GM23248 (cell line): ENCODE data around the gene MACF1. TPM values are rescaled to one million over a fixed set of nuclear protein-coding genes. Genes with fewer than 3 reads are reported as not detected.
A peak's percentile ranks its signal among the peaks of the same experiment; 100 is the strongest.

Experiments used
- DNase-seq: peaks from one replicate; pipeline ENCODE4 v3.0.0-alpha.2; 2015
- H2AFZ ChIP-seq: fragments of 200-600 bp; sonication (generic); 2 replicates; pipeline ENCODE4 v1.6.1; 2016; ENCODE audit warnings: antibody characterized with exemption
- H3F3A ChIP-seq: fragments of 200-600 bp; sonication (generic); 2 replicates; pipeline ENCODE4 v1.6.1; 2016; ENCODE audit warnings: mild to moderate bottlenecking, antibody characterized with exemption, mixed run types; ENCODE audit not compliant: insufficient read depth
- H3K27ac ChIP-seq: fragments of 200-600 bp; sonication (generic); 2 replicates; pipeline ENCODE4 v1.5.1; 2016; ENCODE audit warnings: mild to moderate bottlenecking
- H3K27me3 ChIP-seq: fragments of 200-600 bp; sonication (generic); replicated peaks from 2 replicates; pipeline ENCODE4 v1.6.1; 2016; ENCODE audit warnings: mild to moderate bottlenecking; ENCODE audit not compliant: insufficient read depth
- H3K36me3 ChIP-seq: fragments of 200-600 bp; sonication (generic); 2 replicates; pipeline ENCODE4 v1.6.1; 2016; ENCODE audit warnings: low read depth, mild to moderate bottlenecking
- H3K4me1 ChIP-seq: fragments of 200-600 bp; sonication (generic); 2 replicates; pipeline ENCODE4 v1.6.1; 2016; ENCODE audit warnings: mild to moderate bottlenecking; ENCODE audit not compliant: insufficient read depth
- H3K4me2 ChIP-seq: fragments of 200-600 bp; sonication (generic); one replicate; pipeline ENCODE4 v1.6.1; 2016; ENCODE audit warnings: mild to moderate bottlenecking; ENCODE audit not compliant: unreplicated experiment
- H3K4me3 ChIP-seq: fragments of 200-600 bp; sonication (generic); 2 replicates; pipeline ENCODE4 v1.5.1; 2016; ENCODE audit warnings: mild to moderate bottlenecking
- H3K79me2 ChIP-seq: fragments of 200-600 bp; sonication (generic); 2 replicates; pipeline ENCODE4 v1.6.1; 2016; ENCODE audit warnings: mild to moderate bottlenecking; ENCODE audit not compliant: insufficient read depth
- H3K9ac ChIP-seq: fragments of 200-600 bp; sonication (generic); 2 replicates; pipeline ENCODE4 v1.6.1; 2016; ENCODE audit warnings: mild to moderate bottlenecking
- H3K9me2 ChIP-seq: fragments of 200-600 bp; sonication (generic); 2 replicates; pipeline ENCODE4 v1.6.1; 2016; ENCODE audit warnings: mixed run types, mild to moderate bottlenecking, moderate library complexity; ENCODE audit not compliant: insufficient read depth
- H3K9me3 ChIP-seq: fragments of 200-600 bp; sonication (generic); one replicate; pipeline ENCODE4 v1.6.1; 2017; ENCODE audit warnings: low read depth
- H4K20me1 ChIP-seq: fragments of 200-600 bp; sonication (generic); 2 replicates; pipeline ENCODE4 v1.6.0; 2016; ENCODE audit not compliant: insufficient read depth
- EZH2 ChIP-seq: fragments of 200-600 bp; sonication (generic); IDR thresholded peaks from 2 replicates; pipeline ENCODE4 v1.6.1; 2018; ENCODE audit warnings: antibody characterized with exemption, mild to moderate bottlenecking; ENCODE audit not compliant: insufficient read depth, poor library complexity, severe bottlenecking
- EZH2phosphoT487 ChIP-seq: fragments of 200-600 bp; sonication (generic); IDR thresholded peaks from 2 replicates; pipeline ENCODE4 v1.6.1; 2018; ENCODE audit warnings: antibody characterized with exemption, moderate library complexity, mild to moderate bottlenecking, low read depth; ENCODE audit not compliant: insufficient read depth
- WGBS, 2 experiments: methylation state at CpG; one replicate each; pipeline ENCODE4 v1.1.6; 2015 to 2017; ENCODE audit warnings: low lambda C conversion rate in 2 of 2, low coverage in 1 of 2; ENCODE audit errors: missing lambda C conversion rate in 2 of 2; 5-methylcytosine and 5-hydroxymethylcytosine counted together
- in situ Hi-C: fragments of 300-500 bp; cut with MboI; formaldehyde crosslinking; loops from 2 replicates; pipeline ENCODE4 v1.15.0; 2020
- polyA plus RNA-seq: library from polyadenylated mRNA; unstranded; fragments of >200 nt; fragmentation: Nextera tagmentation; extraction: Ambion mirVana; gene quantifications from 2 replicates; pipeline ENCODE4 v1.2.1, GENCODE V29; 2016
- total RNA-seq: library from RNA; depleted of rRNA; stranded (reverse); fragments of >200 nt; shearing (Covaris generic); gene quantifications from 2 replicates; pipeline ENCODE4 v1.2.3, GENCODE V29; 2014

MACF1 gene
- total and polyA plus RNA-seq, 2 experiments from 2014 or later: 55.1 to 177 TPM

DNA sequence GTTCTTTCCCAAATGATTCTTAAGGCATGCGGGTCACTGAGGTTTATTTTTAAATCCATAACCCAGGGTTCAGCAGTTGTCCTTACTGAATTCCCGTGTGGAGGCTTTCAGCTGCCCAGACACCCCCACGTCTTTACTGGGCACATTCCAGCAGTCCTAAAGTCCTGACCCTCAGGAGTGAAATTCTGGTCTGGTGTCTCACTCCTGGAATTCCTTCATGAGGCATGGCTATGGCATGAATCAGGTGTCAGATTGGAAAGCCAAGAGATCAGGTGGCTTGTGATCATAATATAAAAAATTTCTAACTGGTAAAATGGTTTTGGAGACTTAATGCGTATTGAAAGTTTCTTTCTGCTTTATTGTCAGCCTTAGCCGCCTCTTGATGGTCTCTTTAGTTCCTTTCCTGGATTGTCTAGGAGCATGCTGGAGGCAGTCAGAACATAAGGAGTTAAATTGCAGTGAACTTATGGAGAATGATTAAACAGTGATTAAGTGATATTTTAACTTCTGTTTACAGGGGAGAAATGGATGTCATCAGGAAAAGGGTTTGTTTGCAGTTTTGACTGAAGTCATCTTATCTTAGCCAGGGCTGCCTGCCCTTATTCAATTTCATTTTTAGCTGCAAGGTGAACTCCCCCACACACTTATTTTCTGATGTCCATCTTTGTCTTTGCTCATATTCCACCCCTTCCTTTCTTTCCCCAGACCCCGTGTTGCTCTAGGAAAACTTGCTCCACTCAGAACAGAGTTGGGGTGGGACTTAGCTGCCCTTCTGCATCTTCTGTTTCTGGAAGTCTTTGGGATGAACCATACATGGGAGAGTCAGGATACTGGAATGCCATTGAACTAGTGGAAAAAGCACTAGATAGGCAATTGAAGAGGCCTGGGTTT is 25.7 kb upstream of the MACF1 start:
- DNase-seq: peak; percentile 66
- peaks cover 88% of the 10 kb centered on the region for H3K79me2 ChIP-seq
- H3K4me3 ChIP-seq: peak overlapping the region; percentile 21
- H3F3A ChIP-seq: peaks cover 43% of the 10 kb centered on the region
- H3K4me1 ChIP-seq: peaks cover 37% of the 10 kb centered on the region
- H3K9me3 ChIP-seq: no peaks in the 10 kb centered on the region
- no peak for TF ChIP-seq EZH2
- TF ChIP-seq EZH2phosphoT487: no peak
- peak overlapping the region; percentile 52 for H3K4me2 ChIP-seq
- H3K9me2 ChIP-seq: no peaks in the 10 kb centered on the region
- H4K20me1 ChIP-seq: no peaks in the 10 kb centered on the region
- no peaks in the 10 kb centered on the region for H3K27me3 ChIP-seq
- WGBS, 2 experiments: 41 to 45% methylated on average over 6 of the region's 6 CpGs
- in situ Hi-C loops: no loop called here
- peak overlapping the region; percentile 48 for H3K27ac ChIP-seq
- no peak overlapping the region for H2AFZ ChIP-seq
- peak overlapping the region; percentile 1; the same call in 1 of the 2 replicates for H3K9ac ChIP-seq
- no peaks in the 10 kb centered on the region for H3K36me3 ChIP-seq

DNA sequence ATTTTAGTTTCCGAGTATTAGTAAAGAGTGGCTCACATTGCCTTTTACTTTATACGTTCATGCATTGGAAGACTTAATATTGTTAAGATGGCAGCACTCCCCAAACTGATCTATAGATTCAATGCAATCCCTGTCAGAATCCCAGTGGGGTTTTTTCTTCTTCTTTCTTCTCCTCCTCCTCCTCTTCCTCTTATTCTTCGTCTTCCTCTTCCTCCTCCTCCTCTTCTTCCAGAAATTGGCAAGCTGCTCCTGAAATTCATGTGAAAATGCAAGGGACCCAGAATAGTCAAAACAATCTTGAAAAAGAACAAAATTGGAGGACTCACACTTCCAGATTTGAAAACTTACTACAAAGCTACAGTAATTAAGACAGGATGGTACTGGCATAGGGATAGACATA is 23.2 kb upstream of the MACF1 start:
- Histone ChIP-seq H3K27me3 (no peaks in the 10 kb centered on the region), H3F3A (peaks cover 39% of the 10 kb centered on the region), H3K36me3 (no peaks in the 10 kb centered on the region), H3K4me2 (no peak overlapping the region), H3K79me2 (peaks cover 87% of the 10 kb centered on the region), H4K20me1 (no peaks in the 10 kb centered on the region), H3K9me2 (no peaks in the 10 kb centered on the region), H3K4me1 (peaks cover 46% of the 10 kb centered on the region), H3K27ac (no peak overlapping the region), H3K9ac (no peak overlapping the region), H3K4me3 (no peak overlapping the region), H3K9me3 (no peaks in the 10 kb centered on the region), H2AFZ (no peak overlapping the region)
- 96 to 98% methylated on average over 3 of the region's 3 CpGs for WGBS, 2 experiments
- no peak for DNase-seq
- no peak for TF ChIP-seq EZH2phosphoT487
- TF ChIP-seq EZH2: no peak
- in situ Hi-C loops: loop anchor here (10.0 kb wide), 1 partner anchor 77 kb away; no protein-coding TSS in a partner anchor

DNA sequence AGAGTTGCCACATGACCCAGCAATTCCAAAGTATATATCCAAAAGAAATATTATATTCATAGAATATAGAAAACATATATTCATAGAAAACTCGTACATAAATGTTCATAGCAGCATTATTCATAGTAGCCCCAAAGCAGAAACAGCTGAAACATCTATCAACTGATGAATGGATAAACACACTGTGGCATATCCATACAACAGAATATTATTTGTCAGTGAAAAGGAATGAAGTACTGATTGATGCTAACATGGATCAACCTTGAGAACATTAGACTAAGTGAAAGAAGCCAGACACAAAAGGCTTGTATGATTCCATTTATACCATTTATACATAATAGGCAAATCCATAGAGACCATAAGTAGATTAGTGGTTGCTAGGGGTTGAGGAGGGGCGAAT is 21.7 kb upstream of the MACF1 start:
- WGBS, 2 experiments: 95 to 97% methylated on average over 2 of the region's 2 CpGs

DNA sequence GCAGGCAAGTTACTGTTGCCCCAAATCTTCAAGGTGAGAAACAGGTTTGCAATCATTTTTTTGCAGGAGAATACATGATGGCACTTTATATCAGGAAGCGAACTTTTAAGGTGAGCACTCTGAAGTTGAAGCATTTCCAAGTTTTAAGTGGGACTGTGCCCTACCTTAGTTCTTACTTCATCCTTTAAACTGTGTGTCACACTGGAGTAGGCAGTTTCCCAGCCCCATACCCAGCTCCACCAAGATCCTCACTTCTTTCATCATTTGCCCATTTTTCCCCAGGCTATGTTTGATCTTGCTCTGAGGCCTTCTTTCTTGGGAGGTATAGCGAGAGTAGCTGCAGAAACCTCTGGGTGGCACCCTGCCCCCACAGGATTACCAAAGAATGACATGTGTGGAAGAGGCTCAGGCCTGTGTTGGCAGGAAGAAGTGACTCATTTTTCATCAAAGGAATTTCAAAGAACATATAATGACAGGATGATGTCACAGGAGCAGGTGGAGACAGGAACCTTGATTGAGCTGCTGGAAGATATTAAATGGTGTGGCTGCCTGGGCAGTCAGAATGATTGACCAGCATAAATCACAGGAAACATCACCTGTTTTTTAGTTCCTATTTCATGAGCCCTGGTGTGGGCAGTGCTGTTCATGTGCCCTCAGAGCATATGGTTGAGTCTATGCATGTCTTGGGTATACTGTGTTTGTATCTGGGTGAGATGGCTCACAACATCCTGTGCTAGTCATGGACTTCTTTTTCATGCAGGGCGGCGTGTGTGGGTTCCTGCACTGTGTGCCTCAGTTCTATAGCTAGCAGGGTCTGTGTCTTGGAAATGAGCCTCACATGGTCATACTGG is 20.8 kb upstream of the MACF1 start:
- Histone ChIP-seq H4K20me1 (no peaks in the 10 kb centered on the region), H3K79me2 (peaks cover 89% of the 10 kb centered on the region), H3K9me3 (no peaks in the 10 kb centered on the region), H3K9me2 (no peaks in the 10 kb centered on the region), H3K9ac (no peak overlapping the region), H3K27ac (no peak overlapping the region), H3K4me2 (peak overlapping the region; percentile 6), H3K4me3 (no peak overlapping the region), H3K4me1 (peaks cover 35% of the 10 kb centered on the region), H2AFZ (no peak overlapping the region), H3K27me3 (no peaks in the 10 kb centered on the region), H3K36me3 (no peaks in the 10 kb centered on the region), H3F3A (peaks cover 38% of the 10 kb centered on the region)
- in situ Hi-C loops: loop anchor here (10.0 kb wide), 1 partner anchor 79 kb away; no protein-coding TSS in a partner anchor
- WGBS, 2 experiments: 88 to 89% methylated on average over 4 of the region's 4 CpGs
- TF ChIP-seq EZH2 (no peak), EZH2phosphoT487 (no peak)
- peak; percentile 83 for DNase-seq

More for the DNA sequence above, 21.7 kb upstream of the MACF1 start:
- no peak overlapping the region for H3K4me3 ChIP-seq
- no peaks in the 10 kb centered on the region for H3K27me3 ChIP-seq
- H3K27ac ChIP-seq: no peak overlapping the region
- no peak for DNase-seq
- H3K4me2 ChIP-seq: no peak overlapping the region
- in situ Hi-C loops: loop anchor here (10.0 kb wide), 1 partner anchor 78 kb away; no protein-coding TSS in a partner anchor
- H3K9me3 ChIP-seq: no peaks in the 10 kb centered on the region
- no peaks in the 10 kb centered on the region for H4K20me1 ChIP-seq
- H3F3A ChIP-seq: peaks cover 48% of the 10 kb centered on the region
- peaks cover 87% of the 10 kb centered on the region for H3K79me2 ChIP-seq
- no peaks in the 10 kb centered on the region for H3K9me2 ChIP-seq
- no peak for TF ChIP-seq EZH2phosphoT487
- no peak for TF ChIP-seq EZH2
- no peak overlapping the region for H2AFZ ChIP-seq
- peaks cover 44% of the 10 kb centered on the region for H3K4me1 ChIP-seq
- H3K9ac ChIP-seq: no peak overlapping the region
- no peaks in the 10 kb centered on the region for H3K36me3 ChIP-seq
